Hematopoietic multipotent progenitor cell treated with erythropoietin and hydrocortisone succinate and interleukin-3 and kit ligand, for 8 days (in vitro differentiated cells): ENCODE measurements around the gene CACNA1F.
A peak's percentile ranks its signal among the peaks of the same experiment; 100 is the strongest.

Source experiments
- DNase-seq: peaks from one replicate; pipeline ENCODE4 v3.0.0-alpha.2; 2015

The CACNA1F gene

GRCh38 chrX:49226946-49227345 is 6.2 kb downstream of the CACNA1F start:
- DNase-seq, result no peak

GRCh38 chrX:49225858-49226257 is 7.3 kb downstream of the CACNA1F start:
- DNase-seq, result no peak

DNA sequence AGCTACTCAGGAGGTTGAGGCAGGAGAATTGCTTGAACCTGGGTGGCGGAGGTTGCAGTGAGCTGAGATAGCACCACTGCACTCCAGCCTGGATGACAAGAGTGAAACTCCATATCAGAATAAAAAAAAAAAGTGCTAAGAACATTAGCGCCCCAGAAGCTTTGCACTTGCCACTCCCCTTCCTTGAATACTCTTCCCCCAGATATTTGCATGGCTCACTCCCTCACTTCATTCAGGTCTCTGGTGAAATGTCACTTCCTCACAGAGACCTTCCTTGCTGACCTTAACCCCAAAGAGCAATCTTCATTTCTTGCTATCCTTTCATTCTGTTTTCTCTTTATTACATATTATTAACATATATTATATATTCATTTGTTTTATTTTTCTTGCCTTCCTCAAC is 11.3 kb downstream of the CACNA1F start:
- DNase-seq, result no peak

DNA sequence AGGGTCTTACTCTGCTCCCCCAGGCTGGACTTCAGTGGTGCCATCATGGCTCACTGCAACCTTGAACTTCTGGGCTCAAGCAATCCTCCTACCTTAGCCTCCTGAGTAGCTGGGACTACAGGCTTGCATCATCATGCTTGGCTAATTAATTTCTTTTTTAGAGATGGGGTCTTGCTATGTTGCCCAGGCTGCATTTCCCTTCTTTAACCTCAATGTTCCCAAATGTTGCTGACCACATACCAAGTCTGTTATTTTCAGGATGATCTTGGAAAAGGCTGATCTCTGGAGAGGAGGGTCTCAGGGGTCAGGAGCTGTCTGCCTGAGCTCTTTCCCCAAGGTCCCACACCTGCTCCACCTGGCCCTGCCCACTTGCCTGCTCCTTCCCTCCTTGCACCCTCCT is 13.0 kb downstream of the CACNA1F start:
- DNase-seq, result no peak

GRCh38 chrX:49214996-49215526 is 18.1 kb downstream of the CACNA1F start:
- no peak for DNase-seq

- no peak for DNase-seq
Measured at GRCh38 chrX:49214416-49214815, 18.7 kb downstream of the CACNA1F start.

- DNase-seq, result no peak
Measured at GRCh38 chrX:49212861-49213260, 20.3 kb downstream of the CACNA1F start.

DNA sequence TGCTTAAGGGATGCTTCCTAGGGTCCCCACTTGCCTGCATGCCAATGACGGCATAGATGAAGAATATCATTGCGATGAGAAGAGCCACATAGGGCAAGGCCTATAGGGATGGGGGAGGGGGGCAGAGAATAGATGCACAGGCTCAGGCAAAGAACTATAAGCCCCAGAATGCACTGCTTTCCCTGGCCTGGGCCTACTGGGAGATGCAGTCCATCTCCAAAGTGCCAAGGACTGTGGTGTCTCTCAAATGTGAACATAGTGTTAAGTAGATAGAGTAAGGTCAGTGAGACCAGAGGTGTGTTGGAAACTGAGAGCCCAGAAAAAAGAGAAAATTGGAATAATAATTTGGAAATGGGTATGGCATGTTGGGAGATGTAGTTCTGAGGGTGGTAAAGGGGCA is 20.9 kb downstream of the CACNA1F start:
- no peak for DNase-seq

DNA sequence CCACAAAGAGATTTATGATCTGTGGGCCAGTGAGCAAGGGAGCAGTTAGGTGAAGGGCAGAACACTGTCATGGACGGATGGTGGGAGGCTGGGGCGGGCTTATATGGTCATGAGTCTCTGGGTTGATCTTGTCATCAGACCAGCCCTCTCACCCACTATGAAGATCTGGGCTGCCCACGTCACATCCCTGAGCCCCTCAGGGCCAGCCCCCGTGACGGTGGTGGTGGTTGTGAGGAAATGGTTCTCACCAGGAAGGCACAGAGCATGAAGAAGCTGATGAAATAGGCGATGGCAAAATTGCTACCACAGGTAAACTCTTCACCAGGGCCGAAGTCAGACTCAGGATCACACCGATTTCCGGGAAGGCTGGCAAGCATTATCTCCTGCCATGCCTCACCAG is 22.1 kb downstream of the CACNA1F start:
- no peak for DNase-seq

GRCh38 chrX:49210406-49210805 is 22.7 kb downstream of the CACNA1F start:
- DNase-seq, result no peak

- no peak for DNase-seq
Measured at GRCh38 chrX:49209434-49210251, 23.5 kb downstream of the CACNA1F start.

DNA sequence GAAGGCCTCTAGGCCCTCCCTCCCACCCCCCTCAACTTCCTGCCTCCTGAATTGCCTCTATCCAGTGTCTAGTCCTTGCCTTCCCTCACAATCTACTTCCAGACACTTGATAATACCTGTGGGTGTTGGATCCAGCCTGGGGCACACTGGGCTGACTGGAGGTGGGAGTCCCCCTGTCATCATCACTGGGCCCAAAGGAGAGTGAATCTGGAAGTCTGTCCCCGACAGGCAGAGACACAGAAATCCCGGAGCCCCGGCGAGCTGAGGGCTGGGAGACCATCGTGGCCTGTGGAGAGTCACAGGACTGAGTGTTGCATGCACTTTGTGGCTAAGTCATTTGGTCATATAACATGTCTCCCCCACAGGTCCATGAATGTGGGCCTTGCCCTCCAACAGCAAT is 24.7 kb downstream of the CACNA1F start:
- DNase-seq, result no peak

GRCh38 chrX:49206543-49206942 is 26.6 kb downstream of the CACNA1F start:
- DNase-seq, result no peak

DNA sequence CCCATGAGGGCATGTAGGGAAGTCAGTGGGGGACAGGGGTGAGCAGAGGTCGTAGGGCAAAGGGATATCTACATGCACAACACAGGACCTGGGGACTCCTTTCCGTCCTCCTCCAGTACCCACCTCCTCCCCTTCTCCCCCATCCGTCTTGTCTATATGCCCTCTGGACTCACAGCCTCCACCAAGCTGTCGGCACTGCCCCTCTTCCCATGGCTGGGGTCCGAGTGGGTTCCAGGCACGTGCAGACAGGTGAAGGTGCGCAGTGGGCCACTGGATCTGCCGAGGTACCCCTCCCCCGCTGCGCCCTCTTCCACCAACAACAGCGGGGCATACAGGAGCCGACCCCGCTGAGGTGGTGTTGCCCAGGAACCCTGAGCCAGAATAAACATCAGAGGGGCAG is 27.7 kb downstream of the CACNA1F start:
- no peak for DNase-seq

GRCh38 chrX:49204709-49205108 is 28.4 kb downstream of the CACNA1F start:
- no peak for DNase-seq

DNA sequence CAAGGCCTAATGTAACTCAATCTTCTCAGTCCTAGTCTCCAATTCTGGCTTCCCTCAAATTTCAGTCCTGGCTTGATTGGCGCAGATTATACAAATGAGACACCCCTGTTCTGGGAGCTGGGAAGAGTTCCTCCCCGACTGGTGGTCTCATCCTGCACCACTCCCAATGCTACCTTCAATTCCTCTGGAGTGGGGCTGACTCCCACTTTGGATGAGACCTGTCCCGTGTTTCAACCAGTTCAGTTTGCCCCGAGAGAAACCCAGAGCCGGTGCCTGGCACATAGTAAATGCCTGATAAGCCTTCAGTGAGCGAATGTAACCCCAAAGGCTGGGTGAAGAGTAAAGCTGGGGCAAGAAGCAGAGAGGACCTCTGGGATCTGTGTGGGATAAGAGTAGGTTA is 29.1 kb downstream of the CACNA1F start:
- DNase-seq, result no peak

DNA sequence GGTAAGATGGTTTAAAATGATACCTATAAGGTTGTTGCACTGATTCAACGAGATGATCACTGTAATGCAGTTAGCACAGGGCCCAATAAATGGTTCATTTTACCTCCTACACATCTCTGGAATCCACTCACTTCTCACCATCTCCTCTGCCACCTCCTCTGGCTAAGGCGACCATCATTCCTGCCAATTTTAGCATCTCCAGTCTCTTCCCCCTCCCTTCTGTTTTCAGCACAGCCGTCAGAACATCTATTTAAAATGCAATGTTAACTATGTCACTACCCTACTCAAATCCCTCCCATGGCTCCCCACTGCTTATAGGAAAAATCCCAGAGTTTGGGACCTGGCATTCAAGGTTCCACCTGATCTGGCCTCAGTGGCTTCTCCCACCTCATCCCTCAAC is 29.6 kb downstream of the CACNA1F start:
- no peak for DNase-seq

DNA sequence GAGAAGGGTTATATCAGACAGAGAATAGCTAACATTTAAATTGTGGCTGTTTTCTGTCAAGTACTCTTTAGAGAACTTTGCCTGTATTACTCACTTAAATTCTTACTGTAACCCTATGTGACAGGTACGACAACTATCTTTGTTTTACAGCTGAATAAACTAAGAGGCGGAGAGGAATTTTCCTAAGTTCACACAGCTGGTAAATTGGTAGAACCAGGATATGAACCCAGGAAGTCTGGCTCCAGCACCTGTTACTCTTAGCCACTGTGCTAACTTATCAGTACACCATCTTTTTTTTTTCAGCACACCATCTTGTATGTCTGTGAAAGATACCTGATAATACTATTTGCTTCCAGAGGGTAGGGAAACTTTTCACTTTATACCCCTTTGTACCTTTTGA is 31.1 kb downstream of the CACNA1F start:
- no peak for DNase-seq

DNA sequence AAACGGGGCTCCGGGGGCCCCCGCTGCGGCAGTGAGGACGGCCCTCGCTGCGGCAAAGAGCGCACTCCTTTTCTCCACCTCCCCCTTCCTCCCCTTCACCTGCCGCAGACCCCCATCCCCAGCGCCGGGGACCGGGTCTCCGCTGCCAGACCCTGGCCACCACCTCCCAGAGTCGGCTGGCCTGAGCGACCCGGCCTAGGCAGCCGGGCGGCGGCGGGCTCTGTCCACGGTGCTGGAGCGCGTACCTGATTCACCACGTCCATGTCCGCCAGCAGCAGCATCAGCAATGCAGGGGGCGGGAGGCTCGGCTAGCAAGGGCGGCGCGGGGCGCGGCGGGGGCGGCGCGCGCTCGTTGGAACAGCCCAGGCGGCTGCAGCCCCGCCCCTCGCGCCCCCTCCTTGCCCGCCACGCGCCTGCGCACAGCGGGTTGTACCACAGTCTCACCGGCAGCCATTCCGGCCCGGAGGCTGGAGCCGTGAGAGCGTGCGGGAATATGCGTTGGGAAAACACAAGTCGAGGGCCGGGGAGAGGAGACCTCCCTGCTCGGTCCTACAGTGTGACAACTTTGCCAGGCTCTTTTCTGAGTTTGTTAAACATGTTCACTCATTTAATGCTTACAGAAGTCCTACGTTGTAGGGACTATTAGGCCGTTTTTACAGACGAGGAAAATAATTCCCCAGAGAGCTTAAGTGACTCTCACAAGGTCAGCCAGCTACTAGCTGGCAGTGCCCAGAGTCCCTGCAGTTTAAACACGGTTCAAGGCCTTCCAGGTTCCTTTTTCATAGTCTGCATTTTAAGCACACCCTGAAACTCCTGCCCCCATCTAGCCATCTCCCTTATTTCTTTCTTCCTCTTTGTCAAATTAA is 33.0 kb downstream of the CACNA1F start, which contains the start of gene SYP:
SYP (minus strand) TSS at position 288 of the 866 bp plus-strand sequence; CDS start at position 281, 7 bp downstream.
- peak; percentile 86 for DNase-seq

DNA sequence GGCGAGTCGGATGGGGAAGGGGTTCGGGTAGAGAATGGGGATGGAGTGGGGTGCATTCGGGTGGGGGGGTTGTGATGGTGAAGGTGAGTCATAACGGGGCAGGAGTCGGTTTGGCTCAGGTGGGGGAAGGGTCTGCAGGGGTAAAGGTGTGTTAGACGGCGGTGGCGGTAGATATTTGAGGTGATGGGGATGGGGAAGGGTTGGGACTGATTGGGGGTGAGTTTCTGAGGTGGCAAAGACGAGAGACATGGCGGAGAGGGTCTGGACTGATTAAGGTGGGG is 33.9 kb downstream of the CACNA1F start:
- no peak for DNase-seq

DNA sequence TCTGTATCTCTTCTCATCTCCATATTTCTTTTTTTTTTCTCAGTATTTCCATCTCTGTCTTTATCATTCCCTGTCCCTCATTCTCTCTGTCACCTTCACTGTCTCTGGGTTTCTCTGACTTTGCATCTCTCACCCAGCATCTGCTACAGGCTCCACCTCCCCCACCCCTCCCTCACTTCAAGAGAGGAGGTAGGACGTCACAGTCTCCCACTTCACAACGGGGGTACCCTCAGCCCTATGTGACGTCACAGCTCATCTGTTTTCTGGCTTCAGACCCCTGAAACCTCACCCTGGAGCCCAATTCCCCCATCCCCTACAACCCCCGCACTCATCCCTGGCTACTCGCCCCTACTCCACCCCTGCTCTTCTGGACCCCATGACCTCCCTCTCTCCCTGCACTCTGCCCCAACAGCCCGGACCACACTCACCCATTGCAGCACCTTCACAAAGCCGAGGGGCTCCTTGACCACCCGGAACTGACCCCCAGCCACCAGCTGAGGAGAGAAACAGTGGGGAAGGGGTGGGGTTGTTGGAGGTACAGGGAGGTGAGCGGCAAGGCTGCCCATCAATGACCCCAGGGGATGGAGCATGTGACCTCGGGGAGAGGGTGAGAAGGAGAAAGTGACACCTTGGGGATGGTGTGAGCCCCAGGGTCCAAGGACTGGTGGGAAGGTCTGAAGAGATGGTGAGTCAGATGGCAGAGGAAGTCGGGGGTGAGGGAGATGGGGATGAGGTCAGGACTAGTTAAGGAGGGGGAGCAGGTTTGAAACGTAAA is 34.4 kb downstream of the CACNA1F start:
- no peak for DNase-seq

DNA sequence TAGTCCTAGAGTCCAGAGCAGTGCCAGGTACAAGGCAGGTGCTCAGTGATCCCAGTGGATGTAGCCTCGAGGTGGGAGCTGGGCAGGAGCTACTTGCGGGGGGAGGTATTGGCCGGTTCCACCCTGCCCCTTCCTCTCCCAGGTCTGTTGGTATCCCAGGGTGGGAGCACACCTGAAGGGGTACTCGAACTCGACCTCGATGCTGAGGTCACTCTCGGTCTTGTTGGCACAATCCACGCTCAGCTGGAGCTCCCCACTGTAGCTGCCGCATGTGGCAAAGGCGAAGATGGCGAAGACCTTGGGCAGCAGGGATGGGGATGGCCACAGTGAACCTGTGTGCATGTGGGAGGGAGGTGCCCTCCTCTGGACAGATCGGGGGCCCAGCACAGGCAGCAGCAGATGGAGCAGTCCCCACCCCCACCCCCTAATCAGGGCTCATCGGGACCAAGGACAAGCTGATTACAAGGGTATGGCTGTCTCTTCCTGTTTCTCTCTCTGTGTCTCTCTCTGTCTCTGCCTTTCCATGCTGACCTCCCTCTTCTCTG is 35.5 kb downstream of the CACNA1F start:
- no peak for DNase-seq

DNA sequence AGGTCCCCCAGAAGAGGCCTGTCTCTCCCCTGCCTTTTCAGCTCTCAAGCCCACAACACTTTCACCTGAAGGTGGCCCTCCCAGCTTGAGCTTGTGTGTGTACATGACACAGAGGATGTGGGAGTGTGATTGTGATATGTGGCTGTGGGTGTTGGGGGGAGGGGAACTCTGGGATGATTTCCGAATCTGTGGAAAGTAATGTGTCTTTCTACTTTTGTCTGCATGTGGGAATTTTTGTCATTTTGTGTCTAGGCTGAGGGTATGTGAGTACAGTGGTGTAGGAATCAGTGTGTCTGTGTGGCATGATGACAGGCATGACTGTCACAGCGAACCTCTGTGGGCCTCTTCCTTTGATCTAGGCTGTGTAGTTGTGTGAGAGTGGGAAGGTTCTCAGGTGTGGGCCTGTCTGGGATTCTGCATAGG is 39.6 kb downstream of the CACNA1F start:
- no peak for DNase-seq
